KMS-11 (cell line): Measurements from ENCODE around the gene RBFOX1.

Experiments
- H2AFZ ChIP-seq: fragments of 200-600 bp; sonication (generic); 2 replicates; pipeline ENCODE4 v1.6.1; 2016; ENCODE audit warnings: antibody characterized with exemption, mixed run types, low read depth
- H3K27ac ChIP-seq: fragments of 200-600 bp; sonication (generic); 2 replicates; pipeline ENCODE4 v1.6.1; 2016; ENCODE audit warnings: mild to moderate bottlenecking, mixed run types
- H3K27me3 ChIP-seq: fragments of 200-600 bp; sonication (generic); 2 replicates; pipeline ENCODE4 v1.6.1; 2017; ENCODE audit warnings: mild to moderate bottlenecking, low read depth, mixed run types, moderate library complexity; ENCODE audit not compliant: insufficient read depth
- H3K36me3 ChIP-seq: fragments of 200-600 bp; sonication (generic); 2 replicates; pipeline ENCODE4 v1.6.1; 2017; ENCODE audit warnings: mild to moderate bottlenecking, mixed run types; ENCODE audit not compliant: insufficient read depth
- H3K4me1 ChIP-seq: fragments of 200-600 bp; sonication (generic); 2 replicates; pipeline ENCODE4 v1.6.1; 2016; ENCODE audit warnings: mild to moderate bottlenecking, low read depth, mixed run types; ENCODE audit not compliant: poor library complexity, severe bottlenecking
- H3K4me2 ChIP-seq: fragments of 200-600 bp; sonication (generic); 2 replicates; pipeline ENCODE4 v1.7.0; 2016; ENCODE audit warnings: mild to moderate bottlenecking, mixed run types
- H3K4me3 ChIP-seq: fragments of 200-600 bp; sonication (generic); IDR thresholded peaks from 2 replicates; pipeline ENCODE4 v1.6.1; 2017; ENCODE audit warnings: low read depth, low read length, mixed read lengths; ENCODE audit not compliant: insufficient read depth
- H3K79me2 ChIP-seq: fragments of 200-600 bp; sonication (generic); 2 replicates; pipeline ENCODE4 v1.6.1; 2016; ENCODE audit warnings: low read depth, mixed run types; ENCODE audit not compliant: insufficient read depth
- H3K9ac ChIP-seq: fragments of 200-600 bp; sonication (generic); 2 replicates; pipeline ENCODE4 v1.6.1; 2016; ENCODE audit warnings: mild to moderate bottlenecking, mixed run types
- H4K20me1 ChIP-seq: fragments of 200-600 bp; sonication (generic); 2 replicates; pipeline ENCODE4 v1.6.1; 2016; ENCODE audit warnings: mild to moderate bottlenecking, mixed run types; ENCODE audit not compliant: insufficient read depth
- TF ChIP-seq, protein P1 (sequence below): fragments of 200-600 bp; sonication (generic); conservative IDR thresholded peaks from 2 replicates; pipeline ENCODE4 v1.6.1; 2017; ENCODE audit warnings: low read depth, mild to moderate bottlenecking, antibody characterized with exemption, low read length, moderate library complexity, mixed read lengths

RBFOX1 gene

DNA sequence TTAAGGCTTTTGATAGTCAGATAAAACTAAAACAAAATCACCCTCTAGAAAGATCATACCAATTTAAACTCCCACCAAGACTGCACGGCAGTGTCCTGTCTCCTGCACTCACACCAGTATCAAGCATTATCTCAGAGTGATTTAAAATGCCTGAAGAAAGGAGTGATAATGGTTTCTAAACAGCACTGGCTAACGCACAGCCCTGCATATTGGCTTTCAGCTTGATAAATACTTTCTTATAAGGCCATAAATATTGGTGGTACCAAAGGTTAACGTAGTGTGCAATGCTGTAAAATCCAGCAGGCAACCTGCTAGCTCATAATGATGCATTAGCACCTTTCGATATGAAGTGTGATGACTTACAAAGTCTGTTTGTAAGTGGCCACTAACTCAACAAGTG, 214.3 kb downstream of the RBFOX1 start:
- Histone ChIP-seq H3K9ac (no peak overlapping the region), H3K4me3 (no peak overlapping the region), H2AFZ (no peak overlapping the region), H3K79me2 (no peaks in the 10 kb centered on the region), H4K20me1 (no peaks in the 10 kb centered on the region), H3K4me2 (no peak overlapping the region), H3K4me1 (no peaks in the 10 kb centered on the region), H3K36me3 (no peaks in the 10 kb centered on the region), H3K27ac (no peak overlapping the region), H3K27me3 (no peaks in the 10 kb centered on the region)
- TF ChIP-seq, protein P1, sequence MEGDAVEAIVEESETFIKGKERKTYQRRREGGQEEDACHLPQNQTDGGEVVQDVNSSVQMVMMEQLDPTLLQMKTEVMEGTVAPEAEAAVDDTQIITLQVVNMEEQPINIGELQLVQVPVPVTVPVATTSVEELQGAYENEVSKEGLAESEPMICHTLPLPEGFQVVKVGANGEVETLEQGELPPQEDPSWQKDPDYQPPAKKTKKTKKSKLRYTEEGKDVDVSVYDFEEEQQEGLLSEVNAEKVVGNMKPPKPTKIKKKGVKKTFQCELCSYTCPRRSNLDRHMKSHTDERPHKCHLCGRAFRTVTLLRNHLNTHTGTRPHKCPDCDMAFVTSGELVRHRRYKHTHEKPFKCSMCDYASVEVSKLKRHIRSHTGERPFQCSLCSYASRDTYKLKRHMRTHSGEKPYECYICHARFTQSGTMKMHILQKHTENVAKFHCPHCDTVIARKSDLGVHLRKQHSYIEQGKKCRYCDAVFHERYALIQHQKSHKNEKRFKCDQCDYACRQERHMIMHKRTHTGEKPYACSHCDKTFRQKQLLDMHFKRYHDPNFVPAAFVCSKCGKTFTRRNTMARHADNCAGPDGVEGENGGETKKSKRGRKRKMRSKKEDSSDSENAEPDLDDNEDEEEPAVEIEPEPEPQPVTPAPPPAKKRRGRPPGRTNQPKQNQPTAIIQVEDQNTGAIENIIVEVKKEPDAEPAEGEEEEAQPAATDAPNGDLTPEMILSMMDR, result no peak

DNA sequence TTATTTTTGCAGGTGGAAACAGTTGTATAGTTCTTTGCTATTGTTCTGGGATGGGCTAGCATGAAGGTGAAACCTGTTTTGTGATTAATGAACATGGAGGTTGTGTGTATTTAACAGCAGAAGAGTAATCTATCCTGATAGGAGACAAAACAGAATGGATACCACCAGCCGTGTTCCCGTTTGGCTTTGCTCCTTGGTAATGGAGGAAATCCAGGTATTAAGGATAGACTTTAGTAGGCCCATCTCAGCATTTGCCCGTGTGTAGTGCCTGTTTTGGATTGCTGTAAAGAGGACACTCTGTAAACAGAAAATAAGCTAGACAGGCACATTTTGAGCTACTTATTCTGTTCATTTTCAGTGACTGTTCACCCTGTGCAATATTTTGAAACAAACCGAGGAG, 215.1 kb downstream of the RBFOX1 start:
- no peaks in the 10 kb centered on the region for H3K4me1 ChIP-seq
- no peaks in the 10 kb centered on the region for H4K20me1 ChIP-seq
- no peak overlapping the region for H3K27ac ChIP-seq
- TF ChIP-seq, protein P1, result no peak
- no peaks in the 10 kb centered on the region for H3K79me2 ChIP-seq
- H3K27me3 ChIP-seq, result no peaks in the 10 kb centered on the region
- H2AFZ ChIP-seq, result no peak overlapping the region
- no peak overlapping the region for H3K4me3 ChIP-seq
- H3K9ac ChIP-seq, result no peak overlapping the region
- H3K4me2 ChIP-seq, result no peak overlapping the region
- no peaks in the 10 kb centered on the region for H3K36me3 ChIP-seq

DNA sequence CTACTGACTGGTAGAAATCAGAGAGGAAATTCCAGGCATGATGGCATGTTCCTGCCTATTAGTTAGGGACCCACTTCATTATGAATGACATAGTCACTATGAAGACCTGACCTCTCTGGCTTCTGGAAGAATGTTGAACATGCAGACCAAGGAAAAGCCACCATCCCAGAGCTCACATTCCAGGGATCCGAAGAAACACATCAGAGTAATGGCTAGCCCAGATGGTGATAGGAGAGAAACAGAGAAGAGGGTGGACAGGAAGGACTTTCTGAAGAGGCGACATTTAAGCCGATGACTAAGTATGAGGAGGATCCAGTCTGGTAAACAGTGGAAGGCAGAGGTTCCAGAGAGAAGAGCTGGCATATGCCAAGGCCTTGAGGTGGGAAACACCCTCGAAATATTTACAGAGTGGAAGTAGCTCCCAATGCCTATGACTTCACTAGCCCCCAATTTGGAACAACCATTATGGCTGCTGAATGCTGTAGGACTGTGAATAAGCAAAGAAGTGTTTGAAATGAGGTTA, 216.2 kb downstream of the RBFOX1 start:
- H3K9ac ChIP-seq, result no peak overlapping the region
- no peak overlapping the region for H3K4me2 ChIP-seq
- TF ChIP-seq, protein P1, result no peak
- H3K4me3 ChIP-seq, result no peak overlapping the region
- H3K27ac ChIP-seq, result no peak overlapping the region
- no peaks in the 10 kb centered on the region for H3K36me3 ChIP-seq
- no peak overlapping the region for H2AFZ ChIP-seq
- no peaks in the 10 kb centered on the region for H3K27me3 ChIP-seq
- no peaks in the 10 kb centered on the region for H3K79me2 ChIP-seq
- no peaks in the 10 kb centered on the region for H3K4me1 ChIP-seq
- no peaks in the 10 kb centered on the region for H4K20me1 ChIP-seq

DNA sequence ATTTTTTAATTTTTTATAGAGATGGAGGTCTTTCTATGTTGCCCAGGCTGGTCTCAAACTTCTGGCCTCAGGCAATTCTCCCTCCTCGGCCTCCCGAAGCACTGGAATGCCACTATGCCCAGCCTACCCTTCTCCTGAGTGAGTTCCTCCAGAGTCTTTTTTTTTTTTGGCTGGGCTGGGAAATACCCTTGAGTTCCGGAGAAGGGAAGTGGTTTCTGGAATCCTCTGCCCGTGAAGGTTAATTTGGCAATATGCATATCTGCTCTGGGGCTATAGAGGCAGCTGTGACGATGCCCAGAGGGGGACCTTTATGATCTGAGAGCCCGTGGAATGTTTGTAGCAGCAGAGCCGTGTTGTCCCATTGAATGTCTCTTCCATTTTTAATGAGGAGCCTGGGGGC, 217.5 kb downstream of the RBFOX1 start:
- H3K36me3 ChIP-seq, result no peaks in the 10 kb centered on the region
- H3K27me3 ChIP-seq, result no peaks in the 10 kb centered on the region
- H4K20me1 ChIP-seq, result no peaks in the 10 kb centered on the region
- no peaks in the 10 kb centered on the region for H3K4me1 ChIP-seq
- H3K79me2 ChIP-seq, result no peaks in the 10 kb centered on the region
- TF ChIP-seq, protein P1, result no peak
- H3K9ac ChIP-seq, result no peak overlapping the region
- H3K4me3 ChIP-seq, result no peak overlapping the region
- no peak overlapping the region for H3K4me2 ChIP-seq
- no peak overlapping the region for H2AFZ ChIP-seq
- H3K27ac ChIP-seq, result no peak overlapping the region
